Inflammatory macrophage treated with lipopolysaccharide for 4 hours (primary cell): ENCODE data around the gene ZNF740.

Experiments
- DNase-seq: peaks from one replicate; pipeline ENCODE4 v3.0.0-alpha.2; 2020

ZNF740 gene

GRCh38 chr12:53227836-53228235 lies 47.3 kb downstream of the ZNF740 start:
- peak; percentile 33 for DNase-seq

- DNase-seq = no peak
Measured at GRCh38 chr12:53229454-53229853, 48.9 kb downstream of the ZNF740 start.

- no peak for DNase-seq
Measured at GRCh38 chr12:53230108-53230845, 49.8 kb downstream of the ZNF740 start.

GRCh38 chr12:53231671-53231920 lies 51.1 kb downstream of the ZNF740 start:
- no peak for DNase-seq

GRCh38 chr12:53231921-53232645 lies 51.6 kb downstream of the ZNF740 start, which contains the start of gene RARG:
TSS of gene RARG (minus strand) at chr12:53232209. CDS start at chr12:53227545, 4,664 bp downstream.
- no peak for DNase-seq

GRCh38 chr12:53232646-53233461 lies 52.3 kb downstream of the ZNF740 start:
- DNase-seq = peak; percentile 21

- DNase-seq = no peak
Measured at GRCh38 chr12:53233671-53234121, 53.2 kb downstream of the ZNF740 start.

- no peak for DNase-seq
Measured at GRCh38 chr12:53234271-53234914, 53.9 kb downstream of the ZNF740 start.

GRCh38 chr12:53235164-53235563 lies 54.6 kb downstream of the ZNF740 start:
- DNase-seq = no peak

- DNase-seq = no peak
Measured at GRCh38 chr12:53235742-53236442, 55.4 kb downstream of the ZNF740 start.

GRCh38 chr12:53236443-53237111 lies 56.1 kb downstream of the ZNF740 start:
- no peak for DNase-seq

GRCh38 chr12:53239643-53240258 lies 59.2 kb downstream of the ZNF740 start:
- no peak for DNase-seq

- no peak for DNase-seq
Measured at GRCh38 chr12:53241623-53242412, 61.3 kb downstream of the ZNF740 start.

GRCh38 chr12:53244337-53244736 lies 63.8 kb downstream of the ZNF740 start:
- DNase-seq = no peak
